ENCODE measurements around the gene SARDH. TPM values are rescaled to one million over a fixed set of nuclear protein-coding genes. Genes with fewer than 3 reads are reported as not detected.

SARDH gene
- total RNA-seq, 2 donors from 2014 or later: 8.4 to 11.2 TPM

- TF ChIP-seq CTCF (conservative IDR thresholded peaks at IDR 0.05): no peak
- no peaks in the 10 kb centered on the region for H3K4me1 ChIP-seq (ENCODE audit: control insufficient read depth, insufficient read depth, low read length)
- 76 to 77% methylated on average over 7 to 10 of the region's 10 CpGs for WGBS, 2 experiments (ENCODE audit: insufficient coverage in 1 of 2, insufficient read length in 1 of 2)
- Mint-ChIP-seq H3K4me1 (no peaks in the 10 kb centered on the region), H3K27ac (no peak overlapping the region), H3K4me3 (no peak overlapping the region), H3K27me3 (ENCODE audit: insufficient read depth) (no peaks in the 10 kb centered on the region), H3K36me3 (ENCODE audit: low read depth) (no peaks in the 10 kb centered on the region), H3K9me3 (peaks cover 3% of the 10 kb centered on the region)
- no peak overlapping the region for H3K9ac ChIP-seq (ENCODE audit: extremely low read depth, low read length, poor library complexity, severe bottlenecking)
- no peak overlapping the region for H3K27ac ChIP-seq (ENCODE audit: low read depth, low read length)
- H3K9me3 ChIP-seq (ENCODE audit: control insufficient read depth, low read length): no peaks in the 10 kb centered on the region
- peak; percentile 45 for DNase-seq
- no peaks in the 10 kb centered on the region for H3K36me3 ChIP-seq (ENCODE audit: control insufficient read depth, insufficient read depth, low read length)
- no peak overlapping the region for H3K4me3 ChIP-seq (ENCODE audit: low read length)
- H3K27me3 ChIP-seq (ENCODE audit: control insufficient read depth, insufficient read depth, low read length, poor library complexity, severe bottlenecking): no peaks in the 10 kb centered on the region
Measured at GRCh38 chr9:133727277-133727875, 10.8 kb downstream of the SARDH start.

GRCh38 chr9:133726401-133727276, 11.5 kb downstream of the SARDH start:
- WGBS, 2 experiments (ENCODE audit: insufficient coverage in 1 of 2, insufficient read length in 1 of 2): 76 to 82% methylated on average over 9 to 14 of the region's 14 CpGs
- Mint-ChIP-seq H3K27ac (no peak overlapping the region), H3K27me3 (ENCODE audit: insufficient read depth) (no peaks in the 10 kb centered on the region), H3K4me1 (no peaks in the 10 kb centered on the region), H3K36me3 (ENCODE audit: low read depth) (no peaks in the 10 kb centered on the region), H3K9me3 (peaks cover 3% of the 10 kb centered on the region), H3K4me3 (no peak overlapping the region)
- Histone ChIP-seq H3K9me3 (ENCODE audit: control insufficient read depth, low read length) (no peaks in the 10 kb centered on the region), H3K36me3 (ENCODE audit: control insufficient read depth, insufficient read depth, low read length) (no peaks in the 10 kb centered on the region), H3K9ac (ENCODE audit: extremely low read depth, low read length, poor library complexity, severe bottlenecking) (no peak overlapping the region), H3K4me1 (ENCODE audit: control insufficient read depth, insufficient read depth, low read length) (no peaks in the 10 kb centered on the region), H3K27ac (ENCODE audit: low read depth, low read length) (no peak overlapping the region), H3K27me3 (ENCODE audit: control insufficient read depth, insufficient read depth, low read length, poor library complexity, severe bottlenecking) (no peaks in the 10 kb centered on the region), H3K4me3 (ENCODE audit: low read length) (no peak overlapping the region)
- peak; percentile 83 for TF ChIP-seq CTCF (conservative IDR thresholded peaks at IDR 0.05)
- peak; percentile 89 for DNase-seq

- no peak overlapping the region for H3K4me3 Mint-ChIP-seq
- Histone ChIP-seq H3K4me3 (ENCODE audit: low read length) (no peak overlapping the region), H3K27me3 (ENCODE audit: control insufficient read depth, insufficient read depth, low read length, poor library complexity, severe bottlenecking) (no peaks in the 10 kb centered on the region), H3K36me3 (ENCODE audit: control insufficient read depth, insufficient read depth, low read length) (no peaks in the 10 kb centered on the region), H3K4me1 (ENCODE audit: control insufficient read depth, insufficient read depth, low read length) (no peaks in the 10 kb centered on the region), H3K9ac (ENCODE audit: extremely low read depth, low read length, poor library complexity, severe bottlenecking) (no peak overlapping the region), H3K27ac (ENCODE audit: low read depth, low read length) (no peak overlapping the region), H3K9me3 (ENCODE audit: control insufficient read depth, low read length) (no peaks in the 10 kb centered on the region)
- H3K4me1 Mint-ChIP-seq: no peaks in the 10 kb centered on the region
- 78 to 89% methylated on average over 4 to 7 of the region's 7 CpGs for WGBS, 2 experiments (ENCODE audit: insufficient coverage in 1 of 2, insufficient read length in 1 of 2)
- no peaks in the 10 kb centered on the region for H3K36me3 Mint-ChIP-seq (ENCODE audit: low read depth)
- H3K9me3 Mint-ChIP-seq: peaks cover 3% of the 10 kb centered on the region
- no peak for DNase-seq
- no peaks in the 10 kb centered on the region for H3K27me3 Mint-ChIP-seq (ENCODE audit: insufficient read depth)
- no peak for TF ChIP-seq CTCF (conservative IDR thresholded peaks at IDR 0.05)
- no peak overlapping the region for H3K27ac Mint-ChIP-seq
Measured at GRCh38 chr9:133725886-133726285, 12.3 kb downstream of the SARDH start.

Data from endodermal cell (in vitro differentiated cells).